Pancreas (tissue), 10 donors: ENCODE data around the gene DLG2. TPM values are rescaled to one million over a fixed set of nuclear protein-coding genes. Genes with fewer than 3 reads are reported as not detected.

ENCODE experiments used
- ATAC-seq, 4 donors: fragments of 200-7000 bp; cut with Tn5 transposase; one replicate each; pipeline versions ENCODE4 v1.8.0 to v1.9.1; 2020; ENCODE audit warnings: mild to moderate bottlenecking in 4 of 4, moderate library complexity in 4 of 4
- DNase-seq, 6 donors: peaks; one replicate each; pipeline ENCODE4 v3.0.0-alpha.2; 2020
- FAIRE-seq: peaks from 2 replicates; lab custom pipeline; 2012; peaks lifted over from hg19 to GRCh38; lab: Jason Lieb, UNC
- H3K27ac ChIP-seq, 4 donors: fragments of 200-600 bp; sonication (generic); 1 replicate in 3 of 4; 2 replicates in 1 of 4; pipeline versions ENCODE4 v1.5.0 to v1.8.0; 2020
- H3K27me3 ChIP-seq, 4 donors: fragments of 200-600 bp; one replicate each; pipeline ENCODE4 v1.8.0; 2021
- H3K36me3 ChIP-seq, 3 donors: fragments of 200-600 bp; sonication (generic) in 1 of 3; one replicate each; pipeline versions ENCODE4 v1.5.0 to v1.8.0; 2020 to 2021
- H3K4me1 ChIP-seq, 3 donors: fragments of 200-600 bp; one replicate each; pipeline ENCODE4 v1.8.0; 2021
- H3K4me3 ChIP-seq, 4 donors: fragments of 200-600 bp; sonication (generic) in 2 of 4; one replicate each; pipeline versions ENCODE4 v1.5.0 to v1.8.0; 2020 to 2021
- H3K9me3 ChIP-seq, 4 donors: fragments of 200-600 bp; one replicate each; pipeline ENCODE4 v1.8.0; 2021
- WGBS, 2 donors: extraction: QIAGEN DNeasy Blood & Tissue Kit; methylation state at CpG; one replicate each; pipeline ENCODE4 v1.1.7; 2013; 5-methylcytosine and 5-hydroxymethylcytosine counted together
- intact Hi-C, 3 donors: fragments of 100-400 bp; cut with DNase I; formaldehyde crosslinking; loops; one replicate each; pipeline versions ENCODE4 v1.11.1 to v1.14.2; 2022
- polyA plus RNA-seq, 2 donors: library from polyadenylated mRNA; stranded (reverse); fragments of 200-250 nt; gene quantifications; one replicate each; pipeline ENCODE4 v1.2.3, GENCODE V29; 2013
- total RNA-seq, 6 donors: library from RNA; stranded (reverse); fragmentation: NEBNext Ultra II Directional in 4 of 6; extraction: Animal tissue kit (Norgen Biotek cat#: 25700) in 4 of 6; gene quantifications; one replicate each; pipeline versions ENCODE4 v1.2.1 to v1.2.4, GENCODE V29; 2021 to 2023
- TF ChIP-seq, protein P1 (sequence below), 4 donors: fragments of 200-600 bp; sonication (generic) in 3 of 4; IDR thresholded peaks; one replicate each; pipeline versions ENCODE4 v1.5.0 to v1.8.0; 2021; ENCODE audit warnings: antibody characterized with exemption in 4 of 4
- donor health status: healthy with polysubstance abuse.
- donor health status: DM: no; HTN: no; CAD: no; lungs with moderate emphysema.
- donor health status: DM: no; HTN: no; CAD: no.
- donor health status: control.
- donor health status: control.
- donor health status: Bipolar disorder and iron deficiency.
- donor health status: DM: yes; HTN: yes; CAD: no.
- donor health status: DM: no; HTN: no; CAD: no.
- donor health status: DM: no; HTN: no; CAD: no.
- donor health status: DM: yes; HTN: yes; CAD: no.

DLG2 gene
- total and polyA plus RNA-seq, 8 donors: 1.2 to 5.4 (median 3.6) TPM

- H3K4me1 ChIP-seq: no peaks in the 10 kb centered on the region
- no peak overlapping the region for H3K4me3 ChIP-seq
- intact Hi-C loops: no loop called here
- H3K27me3 ChIP-seq: no peaks in the 10 kb centered on the region
- no peak for ATAC-seq
- H3K9me3 ChIP-seq: no peaks in the 10 kb centered on the region
- H3K36me3 ChIP-seq: no peaks in the 10 kb centered on the region
- H3K27ac ChIP-seq: no peak overlapping the region
- DNase-seq: no peak
- FAIRE-seq: no peak
- 38 to 40% methylated on average over 3 of the region's 3 CpGs for WGBS, 2 donors
- TF ChIP-seq, protein P1, sequence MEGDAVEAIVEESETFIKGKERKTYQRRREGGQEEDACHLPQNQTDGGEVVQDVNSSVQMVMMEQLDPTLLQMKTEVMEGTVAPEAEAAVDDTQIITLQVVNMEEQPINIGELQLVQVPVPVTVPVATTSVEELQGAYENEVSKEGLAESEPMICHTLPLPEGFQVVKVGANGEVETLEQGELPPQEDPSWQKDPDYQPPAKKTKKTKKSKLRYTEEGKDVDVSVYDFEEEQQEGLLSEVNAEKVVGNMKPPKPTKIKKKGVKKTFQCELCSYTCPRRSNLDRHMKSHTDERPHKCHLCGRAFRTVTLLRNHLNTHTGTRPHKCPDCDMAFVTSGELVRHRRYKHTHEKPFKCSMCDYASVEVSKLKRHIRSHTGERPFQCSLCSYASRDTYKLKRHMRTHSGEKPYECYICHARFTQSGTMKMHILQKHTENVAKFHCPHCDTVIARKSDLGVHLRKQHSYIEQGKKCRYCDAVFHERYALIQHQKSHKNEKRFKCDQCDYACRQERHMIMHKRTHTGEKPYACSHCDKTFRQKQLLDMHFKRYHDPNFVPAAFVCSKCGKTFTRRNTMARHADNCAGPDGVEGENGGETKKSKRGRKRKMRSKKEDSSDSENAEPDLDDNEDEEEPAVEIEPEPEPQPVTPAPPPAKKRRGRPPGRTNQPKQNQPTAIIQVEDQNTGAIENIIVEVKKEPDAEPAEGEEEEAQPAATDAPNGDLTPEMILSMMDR (IDR thresholded peaks at IDR 0.05): no peak
Measured at GRCh38 chr11:85076535-85077330, 550.4 kb downstream of the DLG2 start.

DNA sequence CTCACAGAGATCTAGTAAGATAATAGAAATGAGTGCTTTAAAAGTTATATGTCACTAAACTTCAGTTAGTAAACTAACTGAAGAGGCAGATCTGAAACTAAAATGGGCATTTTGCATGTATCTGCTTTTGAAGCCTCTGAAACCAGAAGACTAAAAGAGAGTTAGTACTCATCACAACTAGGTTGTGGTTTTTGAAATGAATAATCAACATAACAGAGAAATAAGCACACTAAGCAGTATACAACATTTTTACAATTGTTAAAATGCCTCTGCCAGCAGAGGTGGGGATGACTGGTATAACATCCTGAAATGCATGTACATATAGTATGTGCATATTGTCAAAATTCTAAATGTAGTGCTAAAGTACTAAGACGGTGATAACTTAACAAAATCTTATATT, 564.5 kb downstream of the DLG2 start:
- no peaks in the 10 kb centered on the region for H3K4me1 ChIP-seq
- ATAC-seq (no peak), DNase-seq (no peak), FAIRE-seq (no peak)
- no peaks in the 10 kb centered on the region for H3K27me3 ChIP-seq
- H3K36me3 ChIP-seq: no peaks in the 10 kb centered on the region
- TF ChIP-seq, protein P1 (IDR thresholded peaks at IDR 0.05): no peak
- H3K27ac ChIP-seq: no peak overlapping the region
- intact Hi-C loops: no loop called here
- H3K4me3 ChIP-seq: no peak overlapping the region
- no peaks in the 10 kb centered on the region for H3K9me3 ChIP-seq
- 71 to 91% methylated on average over 1 of the region's 1 CpG for WGBS, 2 donors

DNA sequence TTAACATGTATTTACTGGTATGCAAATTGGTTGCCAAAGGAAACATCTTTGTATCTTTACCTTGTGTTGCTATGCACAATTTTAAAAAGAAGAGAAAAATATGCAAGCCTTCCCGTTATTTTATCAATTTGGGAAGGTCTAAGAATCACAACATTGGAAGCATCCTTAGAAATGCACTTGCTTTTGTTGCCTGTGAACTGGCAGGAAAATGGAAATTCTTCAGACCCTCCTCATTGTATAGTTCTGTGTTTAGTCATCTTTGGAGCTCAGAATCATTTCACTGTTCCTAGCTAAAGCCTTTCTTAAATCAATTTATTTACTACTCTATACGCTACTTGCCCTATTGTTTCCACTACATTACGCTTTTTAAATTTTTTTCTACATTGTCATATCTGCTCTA, 574.5 kb downstream of the DLG2 start:
- ATAC-seq: no peak
- no peaks in the 10 kb centered on the region for H3K36me3 ChIP-seq
- intact Hi-C loops: no loop called here
- H3K4me3 ChIP-seq: no peak overlapping the region
- no peak for FAIRE-seq
- no peaks in the 10 kb centered on the region for H3K27me3 ChIP-seq
- no peak overlapping the region for H3K27ac ChIP-seq
- TF ChIP-seq, protein P1 (IDR thresholded peaks at IDR 0.05): no peak
- no peak for DNase-seq
- WGBS, 2 donors: 88 to 95% methylated on average over 3 of the region's 3 CpGs
- no peaks in the 10 kb centered on the region for H3K9me3 ChIP-seq
- H3K4me1 ChIP-seq: no peaks in the 10 kb centered on the region

GRCh38 chr11:85048801-85049200, 578.3 kb downstream of the DLG2 start:
- Histone ChIP-seq H3K9me3 (no peaks in the 10 kb centered on the region), H3K4me3 (no peak overlapping the region), H3K36me3 (no peaks in the 10 kb centered on the region), H3K27me3 (no peaks in the 10 kb centered on the region), H3K27ac (no peak overlapping the region), H3K4me1 (no peaks in the 10 kb centered on the region)
- intact Hi-C loops: no loop called here
- no peak for ATAC-seq
- no peak for DNase-seq
- no peak for FAIRE-seq
- WGBS, 2 donors: 77 to 84% methylated on average over 3 of the region's 3 CpGs
- TF ChIP-seq, protein P1 (IDR thresholded peaks at IDR 0.05): no peak

- Histone ChIP-seq H3K27me3 (no peaks in the 10 kb centered on the region), H3K9me3 (no peaks in the 10 kb centered on the region), H3K4me1 (no peaks in the 10 kb centered on the region), H3K36me3 (no peaks in the 10 kb centered on the region), H3K27ac (no peak overlapping the region), H3K4me3 (no peak overlapping the region)
- 77 to 81% methylated on average over 3 of the region's 3 CpGs for WGBS, 2 donors
- DNase-seq: no peak
- intact Hi-C loops: no loop called here
- no peak for FAIRE-seq
- TF ChIP-seq, protein P1 (IDR thresholded peaks at IDR 0.05): no peak
- ATAC-seq: no peak
Measured at GRCh38 chr11:85045716-85046115, 581.4 kb downstream of the DLG2 start.
